Fibroblast of lung (primary cell): ENCODE measurements around the gene ADAP1.

Experiments used
- CTCF ChIP-seq, 2 donors: IDR thresholded peaks in 1 of 2; conservative IDR thresholded peaks in 1 of 2; 1 replicate in 1 of 2; 2 replicates in 1 of 2; pipeline ENCODE4 v1.5.1; 2011 to 2012; ENCODE audit warnings: low read length in 2 of 2, control low read depth in 1 of 2, inconsistent platforms in 1 of 2, low read depth in 1 of 2, mild to moderate bottlenecking in 1 of 2
- EZH2 ChIP-seq: IDR thresholded peaks from 2 replicates; pipeline ENCODE4 v1.5.1; 2012; ENCODE audit warnings: low read length, control low read depth, mild to moderate bottlenecking; ENCODE audit errors: missing control alignments

GRCh38 chr7:954330-955238 lies at the start of gene ADAP1:
- no peak for TF ChIP-seq CTCF (conservative IDR thresholded peaks at IDR 0.05 in 1 of 2, IDR thresholded peaks at IDR 0.05 in 1 of 2; ENCODE audit: low read depth in 1 of 2, low read length in 2 of 2)
- TF ChIP-seq EZH2: no peak
